ENCODE data around the gene ITFG1. TPM values are rescaled to one million over a fixed set of nuclear protein-coding genes. Genes with fewer than 3 reads are reported as not detected.

ITFG1 gene
- total RNA-seq, 1 donor from 2014 or later, result 49.2 TPM

- H3K27ac Mint-ChIP-seq, result no peak overlapping the region
- no peak for TF ChIP-seq CTCF (IDR thresholded peaks at IDR 0.05; ENCODE audit: unreplicated experiment)
- H3K27me3 Mint-ChIP-seq (ENCODE audit: low read depth), result no peaks in the 10 kb centered on the region
- no peaks in the 10 kb centered on the region for H3K9me3 Mint-ChIP-seq
- no peak for DNase-seq (ENCODE audit: low spot score in 2 of 2, unreplicated experiment in 2 of 2)
- no peak overlapping the region for H3K4me3 Mint-ChIP-seq
- peaks cover 5% of the 10 kb centered on the region for H3K36me3 Mint-ChIP-seq
- peaks cover 5% of the 10 kb centered on the region for H3K4me1 Mint-ChIP-seq
Measured at GRCh38 chr16:47395733-47396498, 64.9 kb downstream of the ITFG1 start.

DNA sequence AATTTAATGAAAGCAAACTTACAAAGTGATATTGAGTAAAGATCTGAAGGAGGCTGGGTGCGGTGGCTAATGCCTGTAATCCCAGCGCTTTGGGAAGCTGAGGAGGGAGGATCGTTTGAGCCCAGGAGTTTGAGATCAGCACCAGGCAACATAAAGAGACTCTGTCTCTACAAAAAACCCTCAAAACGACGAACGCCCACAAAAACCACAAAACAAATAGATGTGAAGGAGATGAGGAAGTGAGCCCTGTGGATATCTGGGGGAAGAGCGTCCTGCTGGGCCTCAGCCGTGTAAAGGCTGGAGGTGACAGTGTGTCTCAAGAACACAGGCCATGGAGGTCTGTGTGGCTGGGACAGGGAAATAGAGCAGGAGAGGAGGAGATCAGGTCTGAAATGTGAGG is 68.8 kb downstream of the ITFG1 start:
- H3K4me3 Mint-ChIP-seq, result no peak overlapping the region
- no peaks in the 10 kb centered on the region for H3K27me3 Mint-ChIP-seq (ENCODE audit: low read depth)
- TF ChIP-seq CTCF (IDR thresholded peaks at IDR 0.05; ENCODE audit: unreplicated experiment), result no peak
- DNase-seq (ENCODE audit: low spot score in 2 of 2, unreplicated experiment in 2 of 2), result no peak
- peaks cover 30% of the 10 kb centered on the region for H3K4me1 Mint-ChIP-seq
- peak overlapping the region; percentile 1 for H3K27ac Mint-ChIP-seq
- H3K9me3 Mint-ChIP-seq, result peaks cover 4% of the 10 kb centered on the region
- peaks cover 4% of the 10 kb centered on the region for H3K36me3 Mint-ChIP-seq

DNA sequence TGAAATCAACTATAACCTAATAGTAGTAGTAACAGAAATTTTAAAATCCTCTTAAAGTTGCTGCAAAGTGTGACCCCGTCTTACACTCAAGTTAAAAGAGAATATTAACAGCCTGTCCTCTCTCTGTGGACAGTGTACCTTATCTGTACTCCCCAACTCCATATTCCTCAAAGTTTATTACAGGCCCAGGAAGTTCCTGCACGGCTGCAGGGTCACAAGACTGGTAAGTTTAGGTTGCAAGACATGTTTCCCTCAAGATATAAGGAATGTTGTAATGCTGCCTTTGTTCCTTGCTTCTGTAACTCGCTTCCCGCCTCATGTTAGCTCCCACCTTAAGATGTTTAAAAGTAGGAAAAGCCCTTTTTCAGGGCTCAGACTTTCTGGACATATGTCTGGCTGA is 72.2 kb downstream of the ITFG1 start:
- Mint-ChIP-seq H3K4me3 (no peak overlapping the region), H3K4me1 (peaks cover 46% of the 10 kb centered on the region), H3K9me3 (peaks cover 4% of the 10 kb centered on the region), H3K27ac (peak overlapping the region; percentile 90), H3K36me3 (no peaks in the 10 kb centered on the region), H3K27me3 (ENCODE audit: low read depth) (no peaks in the 10 kb centered on the region)
- DNase-seq (ENCODE audit: low spot score in 2 of 2, unreplicated experiment in 2 of 2), result no peak
- no peak for TF ChIP-seq CTCF (IDR thresholded peaks at IDR 0.05; ENCODE audit: unreplicated experiment)

GRCh38 chr16:47387026-47387734 is 73.7 kb downstream of the ITFG1 start:
- no peaks in the 10 kb centered on the region for H3K36me3 Mint-ChIP-seq
- no peak for DNase-seq (ENCODE audit: low spot score in 2 of 2, unreplicated experiment in 2 of 2)
- H3K27ac Mint-ChIP-seq, result peak overlapping the region; percentile 89
- no peak for TF ChIP-seq CTCF (IDR thresholded peaks at IDR 0.05; ENCODE audit: unreplicated experiment)
- peaks cover 4% of the 10 kb centered on the region for H3K9me3 Mint-ChIP-seq
- H3K4me1 Mint-ChIP-seq, result peaks cover 45% of the 10 kb centered on the region
- no peaks in the 10 kb centered on the region for H3K27me3 Mint-ChIP-seq (ENCODE audit: low read depth)
- H3K4me3 Mint-ChIP-seq, result no peak overlapping the region

DNA sequence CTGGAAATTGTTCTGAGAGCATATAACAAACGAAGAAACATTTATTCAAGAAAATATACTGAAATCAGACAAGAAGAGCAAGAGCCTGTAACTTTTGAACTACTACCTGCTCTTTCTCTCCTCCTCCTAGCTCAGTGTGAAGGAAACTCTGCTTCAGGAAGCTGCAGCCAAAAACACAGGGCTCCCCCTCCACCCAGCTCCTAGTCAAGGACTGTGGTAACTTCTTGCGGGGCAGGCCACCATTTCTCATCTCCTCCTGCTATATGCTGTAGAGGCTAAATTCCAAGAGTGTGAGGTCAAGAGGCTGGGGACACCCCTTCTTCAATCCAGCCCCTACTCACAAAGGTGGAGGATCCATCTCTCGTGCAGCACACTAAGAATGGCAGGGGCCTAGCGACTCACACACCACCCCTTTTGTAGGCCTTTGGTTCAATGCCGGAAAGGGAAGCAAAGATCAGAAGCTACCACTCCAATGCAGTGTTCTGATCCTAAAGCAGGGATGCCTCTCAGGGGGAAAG is 74.6 kb downstream of the ITFG1 start:
- Mint-ChIP-seq H3K4me3 (no peak overlapping the region), H3K27ac (peak overlapping the region; percentile 89), H3K9me3 (peaks cover 4% of the 10 kb centered on the region), H3K4me1 (peaks cover 41% of the 10 kb centered on the region), H3K36me3 (no peaks in the 10 kb centered on the region), H3K27me3 (ENCODE audit: low read depth) (no peaks in the 10 kb centered on the region)
- DNase-seq (ENCODE audit: low spot score in 2 of 2, unreplicated experiment in 2 of 2), result no peak
- TF ChIP-seq CTCF (IDR thresholded peaks at IDR 0.05; ENCODE audit: unreplicated experiment), result no peak
